Measurements from ENCODE around the gene KDM2B. TPM values are rescaled to one million over a fixed set of nuclear protein-coding genes. Genes with fewer than 3 reads are reported as not detected.

KDM2B gene
- total RNA-seq, result 14.8 and 20.0 TPM in 2 replicates

DNA sequence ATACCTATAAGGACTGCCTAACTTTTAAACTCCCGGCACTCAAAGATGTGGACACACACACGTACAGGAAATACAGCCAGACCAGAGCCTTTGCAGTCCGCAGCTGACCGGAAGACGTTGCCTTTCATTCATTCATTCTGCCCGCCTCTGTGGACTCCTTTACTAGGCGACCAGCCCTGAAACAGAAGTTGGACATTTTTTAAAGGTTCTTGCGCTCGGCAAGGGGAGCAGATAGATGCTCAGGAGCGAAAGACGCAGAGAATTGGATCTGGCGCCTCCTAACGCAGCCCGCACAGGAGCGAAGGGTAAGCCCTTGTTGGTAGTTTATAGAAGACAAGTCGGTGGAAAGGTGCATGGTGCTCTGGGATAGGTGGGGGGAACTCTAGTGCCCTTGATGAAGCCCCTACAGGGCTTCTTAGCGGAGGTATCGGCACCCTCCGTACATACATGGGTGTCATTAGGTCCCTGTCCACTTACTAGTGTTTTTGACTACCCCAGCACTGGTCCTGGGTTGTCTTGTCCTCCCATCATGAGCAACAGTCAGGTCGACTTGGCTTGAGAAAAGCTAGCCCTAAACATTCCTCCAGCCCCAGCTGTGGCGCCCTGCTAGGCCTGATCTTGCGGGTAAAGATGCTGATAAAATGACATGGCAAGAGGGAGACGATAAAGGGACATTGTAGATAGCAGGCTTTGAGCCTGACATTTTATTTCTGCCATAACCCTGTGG, at the start of gene KDM2B:
TSS of gene KDM2B (minus strand) at position 65 of the 727 bp plus-strand sequence. CDS start 112 bp downstream, outside the sequence.
- peak; percentile 70 to 78 for DNase-seq (ENCODE audit: low read depth in 2 of 2)

DNA sequence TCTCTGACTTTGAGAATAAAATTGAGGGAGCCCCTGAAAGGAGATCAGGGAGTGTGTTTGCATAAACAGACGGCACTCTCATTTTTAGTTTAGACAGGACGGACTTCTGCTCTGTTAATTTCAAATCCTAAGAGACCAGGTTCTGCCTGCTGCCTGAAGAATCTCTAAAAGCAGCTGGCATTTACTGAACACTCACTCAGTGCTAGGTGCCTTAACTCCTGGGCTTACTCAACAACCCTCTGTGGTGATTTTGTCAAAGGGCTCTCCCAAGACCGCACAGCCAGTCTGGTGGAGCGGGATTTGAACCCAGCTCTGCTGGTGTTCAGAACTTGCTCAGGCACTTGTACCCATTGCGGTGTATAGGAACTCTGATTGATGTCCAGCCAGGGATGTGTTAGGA, 47.7 kb upstream of the KDM2B start:
- no peak for DNase-seq (ENCODE audit: low read depth in 2 of 2)

DNA sequence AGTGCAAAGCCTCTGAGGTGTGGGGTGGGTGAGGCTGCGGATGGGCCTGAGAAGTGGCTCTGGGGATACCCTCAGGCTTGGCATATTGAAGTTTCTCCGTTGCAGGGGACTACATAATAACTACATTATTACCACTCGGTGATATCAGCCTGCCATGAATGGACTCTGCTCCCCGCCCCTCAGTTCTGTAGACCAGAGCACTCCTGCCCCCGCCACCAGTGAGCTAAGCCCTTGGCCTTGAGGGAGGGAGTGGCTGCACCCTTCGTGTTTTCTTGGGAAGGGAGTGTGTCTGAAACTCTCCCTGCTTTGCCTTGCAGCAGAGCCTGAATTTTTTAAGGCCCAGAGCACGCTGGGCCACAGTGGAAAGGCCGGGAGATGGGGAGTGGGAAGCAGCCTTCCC, 47.2 kb upstream of the KDM2B start:
- DNase-seq (ENCODE audit: low read depth in 2 of 2), result peak in 1 of 2 donors; percentile 29

DNA sequence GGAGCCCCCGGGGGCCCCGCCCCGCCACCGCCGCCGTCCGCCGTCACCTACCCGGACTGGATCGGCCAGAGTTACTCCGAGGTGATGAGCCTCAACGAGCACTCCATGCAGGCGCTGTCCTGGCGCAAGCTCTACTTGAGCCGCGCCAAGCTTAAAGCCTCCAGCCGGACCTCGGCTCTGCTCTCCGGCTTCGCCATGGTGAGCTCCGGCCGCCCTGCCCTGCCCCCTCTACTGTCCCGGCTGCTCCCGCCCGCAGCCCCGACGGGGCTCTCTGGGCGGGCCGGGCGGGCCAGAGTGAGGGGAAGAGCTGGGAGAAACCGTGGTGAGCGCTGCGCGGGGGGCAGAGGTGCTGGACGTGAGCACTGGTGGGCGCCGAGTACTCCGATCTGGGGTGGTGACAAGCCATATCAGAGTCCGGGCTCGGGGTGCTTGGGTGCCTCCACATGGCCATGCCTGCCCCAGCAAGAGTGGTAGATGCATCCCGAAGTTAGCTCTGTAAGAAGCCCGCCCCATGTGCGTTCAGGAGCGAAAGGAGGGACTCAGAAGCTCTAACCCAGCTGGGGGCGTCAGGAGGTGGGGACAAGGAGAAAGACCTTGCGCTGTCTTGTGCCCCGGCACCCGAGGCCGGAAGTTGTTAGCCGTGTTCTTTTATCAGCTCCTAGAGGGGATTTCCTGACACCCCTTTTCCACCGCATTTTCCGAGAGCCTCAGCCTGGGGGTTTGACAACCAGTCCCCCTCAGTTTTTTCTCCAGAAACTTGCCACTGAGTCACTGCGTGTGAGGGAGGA, 46.2 kb upstream of the KDM2B start:
- DNase-seq (ENCODE audit: low read depth in 2 of 2), result peak; percentile 75 to 80

DNA sequence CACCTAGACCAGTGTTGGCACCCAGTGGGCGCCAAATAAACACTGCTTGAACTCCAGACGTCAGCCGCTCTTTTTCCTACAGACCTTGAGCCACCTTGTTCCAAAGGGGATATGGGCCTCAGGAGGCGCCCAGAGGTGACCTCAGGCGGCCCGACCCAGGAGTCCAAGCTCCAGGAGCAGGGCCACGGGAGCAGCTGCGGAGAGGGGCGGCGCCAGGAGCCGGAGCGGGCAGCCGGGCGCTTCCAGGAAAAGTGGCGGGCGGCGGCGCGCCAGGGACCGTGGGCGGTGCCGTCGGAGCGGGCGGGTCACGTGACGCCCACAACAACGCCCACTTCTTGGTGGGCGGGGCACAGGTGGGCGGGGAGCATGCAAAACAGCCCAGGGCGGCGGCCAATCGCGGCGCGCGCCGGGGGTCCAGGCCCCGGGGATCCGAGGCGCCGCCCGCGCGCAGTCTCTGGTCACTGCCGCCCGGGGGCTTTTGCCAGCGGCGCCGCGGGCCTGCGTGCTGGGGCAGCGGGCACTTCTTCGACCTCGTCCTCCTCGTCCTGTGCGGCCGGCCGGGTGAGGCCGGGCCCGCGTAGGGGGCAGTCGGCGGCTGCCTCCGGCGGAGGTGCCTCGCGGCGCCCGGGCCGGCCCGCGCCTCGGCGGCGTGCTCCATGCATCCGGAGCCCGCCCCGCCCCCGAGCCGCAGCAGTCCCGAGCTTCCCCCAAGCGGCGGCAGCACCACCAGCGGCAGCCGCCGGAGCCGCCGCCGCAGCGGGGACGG, 45.4 kb upstream of the KDM2B start, which contains the start of gene ORAI1:
TSS of gene ORAI1 (plus strand) at position 444 of the 766 bp plus-strand sequence.
- DNase-seq (ENCODE audit: low read depth in 2 of 2), result peak; percentile 97 to 98

DNA sequence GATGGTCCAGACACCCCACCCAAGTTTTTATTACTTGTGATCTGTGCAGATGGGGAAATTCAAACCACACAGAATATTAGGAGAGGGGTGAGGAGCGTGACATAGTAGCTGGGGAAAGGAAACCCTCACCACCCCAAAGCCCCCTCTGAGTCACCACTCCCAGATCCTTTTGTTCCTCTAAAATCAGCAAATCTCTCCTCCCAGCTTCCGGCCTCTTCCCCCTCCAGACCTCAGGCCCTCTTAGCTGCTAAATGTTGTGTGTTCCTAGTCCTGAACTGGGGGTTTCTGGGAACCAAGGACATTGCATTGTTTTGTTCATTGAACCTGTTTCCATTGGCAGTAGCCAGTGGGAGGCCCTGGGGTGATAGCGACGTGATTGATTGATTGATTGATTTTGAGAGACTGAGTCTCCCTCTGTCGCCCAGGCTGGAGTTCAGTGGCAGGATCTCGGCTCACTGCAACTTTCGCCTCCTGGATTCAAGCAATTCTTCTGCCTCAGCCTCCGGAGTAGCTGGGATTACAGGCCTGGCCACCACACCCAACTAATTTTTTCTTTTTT, 39.6 kb upstream of the KDM2B start:
- no peak for DNase-seq (ENCODE audit: low read depth in 2 of 2)

DNA sequence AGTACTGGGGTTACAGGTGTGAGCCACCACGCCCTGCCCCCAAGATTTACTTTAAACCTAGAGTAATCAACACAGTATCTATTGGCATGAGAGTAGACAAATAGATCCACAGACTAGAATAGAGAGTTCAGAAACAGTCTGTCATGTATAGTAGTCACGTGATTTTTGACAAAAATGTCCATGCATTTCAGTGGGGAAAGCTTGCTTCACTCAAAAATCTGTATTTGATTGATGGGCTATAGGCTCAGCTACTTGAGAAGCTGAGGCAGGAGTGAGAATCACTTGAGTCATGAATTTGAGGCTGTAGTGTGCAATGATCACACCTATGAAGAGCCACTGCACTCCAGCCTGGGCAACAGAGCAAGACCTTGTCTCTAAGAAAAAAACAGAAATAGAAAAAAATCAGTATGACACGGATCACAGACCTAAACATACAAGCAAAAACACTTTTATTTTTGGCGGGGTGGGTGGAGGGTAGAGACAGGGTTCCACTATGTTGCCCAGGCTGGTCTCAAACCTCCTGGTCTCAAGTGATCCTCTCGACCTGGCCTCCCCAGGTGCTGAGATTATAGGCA, 37.9 kb upstream of the KDM2B start:
- DNase-seq (ENCODE audit: low read depth in 2 of 2), result no peak

DNA sequence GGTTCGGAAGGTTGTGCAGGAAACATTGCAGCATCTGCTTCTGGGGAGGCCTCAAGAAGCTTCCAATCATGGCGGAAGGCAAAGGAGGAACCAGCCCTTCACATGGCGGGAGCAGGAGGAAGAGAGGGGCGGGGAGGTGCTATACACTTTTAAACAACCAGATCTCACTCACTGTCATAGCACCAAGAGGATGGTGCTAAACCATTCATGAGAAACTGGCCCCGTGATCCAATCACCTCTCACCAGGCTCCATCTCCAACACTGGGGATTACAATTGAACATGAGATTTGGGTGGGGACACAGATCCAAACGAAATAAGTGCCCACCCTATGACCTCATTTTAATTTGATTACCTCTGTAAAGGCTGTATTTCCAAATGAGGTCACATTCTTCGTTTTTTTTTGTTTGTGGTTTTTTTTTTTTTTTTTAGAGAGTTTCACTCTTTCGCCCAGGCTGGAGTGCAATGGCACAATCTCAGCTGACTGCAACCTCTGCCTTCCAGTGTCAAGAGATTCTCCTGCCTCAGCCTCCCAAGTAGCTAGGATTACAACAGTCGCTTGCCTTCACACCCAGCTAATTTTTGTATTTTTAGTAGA, 34.1 kb upstream of the KDM2B start:
- no peak for DNase-seq (ENCODE audit: low read depth in 2 of 2)

DNA sequence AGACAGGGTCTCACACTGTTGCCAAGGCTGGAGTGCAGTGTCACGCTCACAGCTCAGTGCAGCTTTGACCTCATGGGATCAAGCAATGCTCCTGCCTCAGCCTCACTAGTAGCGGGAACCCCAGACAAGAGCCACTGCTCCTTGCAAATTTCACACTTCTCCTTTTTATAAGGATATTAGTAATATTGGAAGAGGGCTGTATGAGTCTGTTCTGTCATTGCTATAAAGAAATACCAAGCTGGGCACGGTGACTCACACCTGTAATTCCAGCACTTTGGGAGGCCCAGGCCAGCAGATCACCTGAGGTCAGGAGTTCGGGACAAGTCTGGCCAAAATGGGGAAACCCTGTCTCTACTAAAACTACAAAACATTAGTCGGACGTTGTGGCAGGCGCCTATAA, 32.6 kb upstream of the KDM2B start:
- no peak for DNase-seq (ENCODE audit: low read depth in 2 of 2)

DNA sequence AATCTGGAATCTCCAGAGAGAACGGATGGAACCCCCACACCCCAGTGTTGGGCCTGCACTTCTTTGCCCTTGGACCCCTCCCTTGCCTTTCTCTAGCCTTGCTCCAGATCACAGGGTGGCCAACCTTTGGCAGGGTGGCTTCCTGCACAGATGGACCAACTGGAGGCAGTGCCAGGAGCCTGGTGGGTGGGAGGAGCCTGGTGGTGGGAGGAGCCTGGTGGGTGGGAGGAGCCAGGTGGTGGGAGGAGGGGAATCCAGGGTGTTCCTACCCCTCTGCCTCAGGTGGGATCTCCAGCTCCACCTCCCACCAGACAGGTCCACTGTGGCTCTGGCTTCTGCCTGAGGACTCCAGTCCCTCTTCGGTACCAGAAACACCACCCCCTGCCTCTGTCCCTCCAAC, 30.5 kb upstream of the KDM2B start:
- DNase-seq (ENCODE audit: low read depth in 2 of 2), result no peak

DNA sequence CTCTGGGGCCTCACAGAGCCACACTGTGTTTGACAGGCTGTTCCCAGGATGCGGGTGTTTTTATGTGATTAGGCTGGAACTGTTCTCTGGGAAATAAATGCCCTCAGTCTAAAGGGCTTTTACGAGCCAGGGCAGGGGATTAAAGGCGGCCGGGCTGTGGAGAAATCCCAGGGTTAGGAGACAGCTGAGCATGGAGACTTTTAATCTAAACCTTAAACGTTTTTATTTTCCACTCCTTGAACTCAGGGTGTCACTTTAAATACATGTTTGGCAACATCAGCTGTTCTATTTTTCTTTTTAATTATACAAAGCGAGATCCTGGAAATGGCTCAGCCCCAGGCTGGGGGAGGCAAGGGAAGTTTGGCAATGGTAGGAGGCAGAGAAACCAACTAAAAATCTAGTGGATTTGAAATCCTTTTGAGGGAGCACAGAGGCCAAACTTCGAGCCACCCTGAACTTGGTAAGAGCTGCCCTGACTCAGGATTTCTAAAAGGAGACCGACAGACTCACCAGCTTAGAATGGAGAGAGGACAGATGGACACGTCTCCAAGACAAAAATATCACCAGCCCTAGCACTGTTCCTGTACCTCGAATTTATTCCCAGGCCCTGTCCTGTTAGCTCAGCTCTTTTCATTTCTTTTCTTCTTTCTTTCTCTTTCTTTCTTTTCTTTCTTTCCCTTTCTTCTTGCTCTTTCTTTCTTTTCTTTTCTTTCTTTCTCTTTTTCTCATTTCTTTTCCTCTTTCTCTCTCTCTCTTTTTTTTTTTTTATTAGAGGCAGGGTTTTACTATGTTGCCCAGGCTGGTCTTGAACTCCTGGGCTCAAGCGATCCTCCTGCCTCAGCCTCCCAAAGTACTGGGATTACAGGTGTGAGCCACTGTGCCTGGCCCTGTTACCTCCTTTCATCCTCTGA, 29.7 kb upstream of the KDM2B start:
- no peak for DNase-seq (ENCODE audit: low read depth in 2 of 2)

DNA sequence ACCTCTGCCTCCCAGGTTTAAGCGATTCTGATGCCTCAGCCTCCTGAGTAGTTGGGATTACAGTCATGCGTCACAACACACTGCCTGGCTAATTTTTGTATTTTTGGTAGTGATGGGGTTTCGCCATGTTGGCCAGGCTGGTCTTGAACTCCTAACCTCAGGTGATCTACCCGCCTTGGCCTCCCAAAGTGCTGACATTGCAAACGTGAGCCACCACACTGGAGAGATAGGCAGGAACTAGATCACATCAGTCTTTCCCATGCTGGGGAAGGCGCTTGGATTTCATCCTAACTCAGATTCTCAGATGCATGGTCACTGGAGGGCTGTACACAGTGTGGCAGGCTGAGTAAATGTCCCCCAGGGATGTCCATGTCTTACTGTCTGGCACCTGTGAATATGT, 27.5 kb upstream of the KDM2B start:
- no peak for DNase-seq (ENCODE audit: low read depth in 2 of 2)

DNA sequence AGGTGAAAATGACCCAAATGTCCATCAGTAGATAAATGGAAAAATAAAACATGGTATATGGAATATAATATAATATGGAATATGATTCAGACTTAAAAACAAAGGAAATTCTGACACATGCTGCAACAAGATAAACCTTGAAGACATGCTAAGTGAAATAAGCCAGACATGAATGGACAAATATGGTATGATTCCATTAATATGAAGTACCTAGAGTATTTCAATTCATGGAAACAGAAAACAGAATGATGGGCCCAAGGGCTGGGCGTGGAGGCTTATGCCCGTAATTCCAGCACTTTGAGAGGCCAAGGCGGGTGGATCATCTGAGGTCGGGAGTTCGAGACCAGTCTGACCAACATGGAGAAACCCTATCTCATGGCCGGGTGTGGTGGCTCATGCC, 22.8 kb upstream of the KDM2B start:
- no peak for DNase-seq (ENCODE audit: low read depth in 2 of 2)

DNA sequence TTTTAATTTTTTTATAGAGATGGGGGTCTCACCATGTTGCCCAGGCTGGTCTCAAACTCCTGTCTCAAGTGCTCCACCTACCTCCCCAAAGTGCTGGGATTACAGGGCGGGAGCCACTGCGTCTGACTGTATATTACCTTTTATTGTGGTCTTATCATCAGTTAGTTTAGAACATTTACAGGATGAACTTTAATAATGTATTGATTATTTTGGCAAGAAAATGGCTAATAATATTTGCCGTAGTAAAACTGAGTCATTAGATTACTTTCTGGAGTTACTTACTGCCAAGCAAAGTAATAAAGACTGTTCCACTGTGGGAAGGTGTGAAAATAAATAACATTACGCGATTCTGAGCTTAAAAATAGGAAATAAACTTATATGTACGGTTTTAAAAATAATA, 21.9 kb upstream of the KDM2B start:
- no peak for DNase-seq (ENCODE audit: low read depth in 2 of 2)

DNA sequence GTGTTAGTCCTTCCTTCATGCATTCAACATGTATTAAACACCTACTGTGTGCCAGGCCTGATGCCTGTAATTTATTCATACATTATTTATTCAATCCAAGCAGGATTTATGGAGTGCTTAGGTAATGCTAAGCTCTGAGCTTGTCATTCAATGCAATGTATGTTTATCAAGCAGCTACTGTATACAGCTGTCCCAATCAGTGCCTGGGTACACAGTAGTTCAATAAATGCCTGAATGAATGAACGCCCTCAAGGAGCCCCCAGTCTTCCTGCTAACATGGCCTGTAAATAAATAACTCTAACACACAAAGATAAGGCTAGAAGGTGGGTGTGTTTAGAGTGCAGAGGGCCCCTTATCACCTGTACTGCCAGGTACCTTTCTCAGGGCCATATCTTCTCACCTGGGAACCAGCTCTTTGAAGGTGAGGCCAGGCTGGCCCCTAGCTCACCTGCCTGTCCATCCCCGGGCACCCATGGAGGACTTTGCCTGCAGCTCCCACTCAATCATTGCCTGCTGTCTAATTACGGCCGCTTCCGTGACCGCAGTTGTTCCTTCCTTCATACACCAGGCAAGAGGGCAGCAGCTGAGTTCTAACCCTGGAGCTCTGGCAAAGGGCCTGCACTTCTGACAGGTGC, 20.0 kb upstream of the KDM2B start:
- no peak for DNase-seq (ENCODE audit: low read depth in 2 of 2)

DNA sequence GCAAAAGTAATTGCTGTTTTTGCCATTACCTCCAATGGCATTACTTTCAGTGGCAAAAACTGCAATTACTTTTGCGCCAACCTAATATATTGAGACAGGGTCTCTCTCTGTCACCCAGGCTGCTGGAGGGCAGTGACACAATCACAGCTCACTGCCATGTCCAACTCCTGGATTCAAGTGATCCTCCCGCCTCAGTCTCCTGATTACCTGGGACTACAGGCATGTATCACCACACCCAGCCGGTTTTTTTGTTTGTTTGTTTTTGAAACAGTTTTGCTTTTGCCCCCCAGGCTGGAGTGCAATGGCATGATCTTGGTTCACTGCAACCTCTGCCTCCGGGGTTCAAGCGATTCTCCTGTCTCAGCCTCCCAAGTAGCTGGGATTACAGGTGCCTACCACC, 15.7 kb upstream of the KDM2B start:
- DNase-seq (ENCODE audit: low read depth in 2 of 2), result no peak

DNA sequence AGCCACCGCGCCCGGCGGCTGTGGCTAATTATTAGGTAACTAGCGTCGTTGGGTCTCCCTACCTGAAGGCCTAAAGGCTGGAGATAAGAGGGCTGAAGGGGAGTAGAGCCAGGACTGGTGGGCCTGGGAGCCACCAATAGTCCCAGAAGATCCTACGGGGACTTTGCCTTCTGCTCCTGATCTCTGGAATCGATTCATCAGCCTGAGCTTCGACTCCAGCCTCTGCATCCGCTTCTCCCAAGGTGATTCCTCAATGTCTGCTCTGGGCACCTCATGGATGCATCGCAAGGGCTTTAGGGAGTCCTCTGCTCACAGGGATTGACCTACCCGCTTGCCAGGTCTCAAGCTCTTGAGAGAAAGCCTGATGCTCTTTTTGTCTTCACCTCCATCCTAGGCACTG, 14.7 kb upstream of the KDM2B start:
- no peak for DNase-seq (ENCODE audit: low read depth in 2 of 2)

DNA sequence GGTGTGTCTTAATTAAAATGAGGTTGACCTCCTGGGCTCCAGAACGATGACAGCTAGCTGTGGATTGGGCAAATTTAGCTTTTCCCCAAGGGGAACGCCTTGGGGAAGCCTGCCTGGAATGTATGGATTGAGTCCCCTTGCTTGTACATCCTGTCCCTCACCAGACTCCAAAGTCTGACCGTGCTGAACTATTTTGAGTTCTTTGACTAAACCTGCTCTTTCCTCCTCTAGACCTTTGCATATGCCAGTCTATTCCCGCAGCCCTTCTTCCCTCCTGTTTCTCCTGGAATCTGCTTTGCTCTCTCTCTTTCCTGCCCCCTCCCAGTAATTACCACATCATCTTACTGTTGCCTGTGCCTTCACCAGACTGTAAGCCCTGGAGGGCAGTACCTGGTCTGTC, 11.5 kb upstream of the KDM2B start:
- no peak for DNase-seq (ENCODE audit: low read depth in 2 of 2)

DNA sequence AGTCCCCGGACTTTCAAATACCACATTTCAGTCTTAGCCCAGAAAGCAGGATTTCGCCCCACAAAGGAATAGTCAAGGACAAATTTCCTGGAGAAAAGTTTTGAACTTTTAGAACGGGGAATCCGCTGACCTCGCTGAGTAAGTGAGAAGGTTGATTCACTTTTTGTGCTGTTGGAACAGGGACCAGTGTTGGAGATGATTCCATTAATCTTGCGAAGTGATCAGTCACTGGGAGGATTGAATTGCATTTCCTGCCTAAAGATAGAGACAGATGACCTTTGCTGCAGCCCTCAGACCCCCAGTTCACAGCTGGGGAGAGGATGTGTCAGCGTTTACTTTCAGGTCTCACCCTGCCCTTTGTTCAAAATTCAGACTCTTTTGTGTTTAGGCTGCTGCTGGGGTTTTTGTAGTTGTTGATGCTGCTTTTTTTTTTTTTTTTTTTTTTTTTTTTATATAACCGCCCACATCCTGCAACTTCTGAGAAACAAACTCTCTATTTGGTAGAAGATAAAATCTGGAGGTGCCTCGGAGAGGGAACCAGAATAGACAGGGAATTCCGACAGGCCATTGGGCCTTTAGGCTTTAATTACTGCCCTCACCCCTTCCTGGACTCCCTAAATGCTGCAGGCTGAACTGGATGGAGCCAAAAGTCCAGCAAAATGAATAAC, 9.8 kb upstream of the KDM2B start:
- no peak for DNase-seq (ENCODE audit: low read depth in 2 of 2)
